ENCODE data around the gene ITM2A. TPM values are rescaled to one million over a fixed set of nuclear protein-coding genes. Genes with fewer than 3 reads are reported as not detected.

The ITM2A gene
- total RNA-seq, result under 0.01 TPM in 1 of 2 replicates, not detected in the other

- H3K4me3 ChIP-seq (ENCODE audit: low read depth, low read length), result no peak within 1 kb of the TSS
- TF ChIP-seq, protein P1, sequence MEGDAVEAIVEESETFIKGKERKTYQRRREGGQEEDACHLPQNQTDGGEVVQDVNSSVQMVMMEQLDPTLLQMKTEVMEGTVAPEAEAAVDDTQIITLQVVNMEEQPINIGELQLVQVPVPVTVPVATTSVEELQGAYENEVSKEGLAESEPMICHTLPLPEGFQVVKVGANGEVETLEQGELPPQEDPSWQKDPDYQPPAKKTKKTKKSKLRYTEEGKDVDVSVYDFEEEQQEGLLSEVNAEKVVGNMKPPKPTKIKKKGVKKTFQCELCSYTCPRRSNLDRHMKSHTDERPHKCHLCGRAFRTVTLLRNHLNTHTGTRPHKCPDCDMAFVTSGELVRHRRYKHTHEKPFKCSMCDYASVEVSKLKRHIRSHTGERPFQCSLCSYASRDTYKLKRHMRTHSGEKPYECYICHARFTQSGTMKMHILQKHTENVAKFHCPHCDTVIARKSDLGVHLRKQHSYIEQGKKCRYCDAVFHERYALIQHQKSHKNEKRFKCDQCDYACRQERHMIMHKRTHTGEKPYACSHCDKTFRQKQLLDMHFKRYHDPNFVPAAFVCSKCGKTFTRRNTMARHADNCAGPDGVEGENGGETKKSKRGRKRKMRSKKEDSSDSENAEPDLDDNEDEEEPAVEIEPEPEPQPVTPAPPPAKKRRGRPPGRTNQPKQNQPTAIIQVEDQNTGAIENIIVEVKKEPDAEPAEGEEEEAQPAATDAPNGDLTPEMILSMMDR (IDR thresholded peaks at IDR 0.05; ENCODE audit: insufficient read depth, low read depth, low read length), result no peak
- no peak for DNase-seq (ENCODE audit: low read depth)
Observed at GRCh38 chrX:79366873-79367749, at the start of gene ITM2A. Gene ITM2A, minus strand, starts transcription at chrX:79367334. Its CDS starts 119 bp downstream, at chrX:79367215.

GRCh38 chrX:79415056-79415455 is 47.9 kb upstream of the ITM2A start:
- TF ChIP-seq, protein P1 (IDR thresholded peaks at IDR 0.05; ENCODE audit: insufficient read depth, low read depth, low read length), result no peak
- no peak for DNase-seq (ENCODE audit: low read depth)
- no peak overlapping the region for H3K4me3 ChIP-seq (ENCODE audit: low read depth, low read length)

GRCh38 chrX:79413963-79414362 is 46.8 kb upstream of the ITM2A start:
- no peak for DNase-seq (ENCODE audit: low read depth)
- TF ChIP-seq, protein P1 (IDR thresholded peaks at IDR 0.05; ENCODE audit: insufficient read depth, low read depth, low read length), result no peak

DNA sequence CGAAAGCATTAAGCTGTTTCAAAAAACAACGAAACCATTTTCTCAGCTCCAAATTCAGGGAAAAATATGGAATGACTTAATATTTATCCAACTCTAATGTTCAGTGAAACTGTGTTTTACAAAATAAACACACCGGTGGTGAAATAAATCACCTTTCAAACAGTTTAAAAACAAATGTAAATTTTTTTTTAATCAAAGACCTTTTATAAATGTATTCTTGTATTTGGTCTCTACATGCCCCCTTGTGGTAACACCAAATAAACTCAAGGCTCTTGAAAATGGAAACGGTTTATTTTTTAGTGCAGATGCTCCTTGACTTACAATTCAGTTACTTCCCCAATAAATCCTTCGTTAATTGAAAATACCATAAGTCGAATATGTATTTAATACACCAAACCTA is 45.8 kb upstream of the ITM2A start:
- H3K4me3 ChIP-seq (ENCODE audit: low read depth, low read length), result no peak overlapping the region
- peak; percentile 2 for DNase-seq (ENCODE audit: low read depth)
- TF ChIP-seq, protein P1 (IDR thresholded peaks at IDR 0.05; ENCODE audit: insufficient read depth, low read depth, low read length), result no peak

More at GRCh38 chrX:79413963-79414362, 46.8 kb upstream of the ITM2A start:
- no peak overlapping the region for H3K4me3 ChIP-seq (ENCODE audit: low read depth, low read length)

- DNase-seq (ENCODE audit: low read depth), result no peak
- no peak overlapping the region for H3K4me3 ChIP-seq (ENCODE audit: low read depth, low read length)
- TF ChIP-seq, protein P1 (IDR thresholded peaks at IDR 0.05; ENCODE audit: insufficient read depth, low read depth, low read length), result no peak
Observed at GRCh38 chrX:79412166-79412565, 45.0 kb upstream of the ITM2A start.

- H3K4me3 ChIP-seq (ENCODE audit: low read depth, low read length), result no peak overlapping the region
- DNase-seq (ENCODE audit: low read depth), result no peak
- TF ChIP-seq, protein P1 (IDR thresholded peaks at IDR 0.05; ENCODE audit: insufficient read depth, low read depth, low read length), result no peak
Observed at GRCh38 chrX:79409657-79410056, 42.5 kb upstream of the ITM2A start.
